H9 (cell line): ENCODE data around the gene INVS. TPM values are rescaled to one million over a fixed set of nuclear protein-coding genes. Genes with fewer than 3 reads are reported as not detected.

Source experiments
- DNase-seq: peaks from one replicate; pipeline ENCODE4 v3.0.0-alpha.2; 2017
- H2AFZ ChIP-seq: one replicate; pipeline ENCODE4 v1.6.1; 2013; ENCODE audit warnings: mild to moderate bottlenecking, low read length, control low read depth, moderate library complexity
- H2AK5ac ChIP-seq: 2 replicates; pipeline ENCODE4 v1.6.1; 2013; ENCODE audit warnings: low read length, control low read depth, mixed read lengths; ENCODE audit not compliant: insufficient read length
- H2BK120ac ChIP-seq: one replicate; pipeline ENCODE4 v1.6.1; 2013; ENCODE audit warnings: low read depth, mild to moderate bottlenecking, low read length, control low read depth, inconsistent platforms; ENCODE audit not compliant: poor library complexity, severe bottlenecking
- H2BK12ac ChIP-seq: 2 replicates; pipeline ENCODE4 v1.6.1; 2013; ENCODE audit warnings: low read length, control low read depth, mixed read lengths, low read depth; ENCODE audit not compliant: insufficient read length
- H2BK15ac ChIP-seq: 2 replicates; pipeline ENCODE4 v1.6.1; 2013; ENCODE audit warnings: low read depth, low read length, control low read depth
- H2BK20ac ChIP-seq: one replicate; pipeline ENCODE4 v1.6.1; 2013; ENCODE audit warnings: low read depth, mild to moderate bottlenecking, low read length, control low read depth, inconsistent platforms; ENCODE audit not compliant: poor library complexity, severe bottlenecking
- H2BK5ac ChIP-seq: 2 replicates; pipeline ENCODE4 v1.6.1; 2013; ENCODE audit warnings: low read length, control low read depth, mixed read lengths; ENCODE audit not compliant: insufficient read length
- H3K14ac ChIP-seq: 2 replicates; pipeline ENCODE4 v1.6.1; 2013; ENCODE audit warnings: low read length, control low read depth; ENCODE audit not compliant: insufficient read depth
- H3K18ac ChIP-seq: 2 replicates; pipeline ENCODE4 v1.6.1; 2013; ENCODE audit warnings: low read depth, mild to moderate bottlenecking, mixed read lengths, low read length, control low read depth; ENCODE audit not compliant: insufficient read length
- H3K23ac ChIP-seq: 2 replicates; pipeline ENCODE4 v1.6.1; 2013; ENCODE audit warnings: low read length, control low read depth, mixed read lengths, low read depth; ENCODE audit not compliant: insufficient read length
- H3K23me2 ChIP-seq: 2 replicates; pipeline ENCODE4 v1.6.1; 2013; ENCODE audit warnings: low read depth, mild to moderate bottlenecking, mixed read lengths, low read length, control low read depth; ENCODE audit not compliant: insufficient read length, poor library complexity, severe bottlenecking
- H3K27ac ChIP-seq: 2 replicates; pipeline ENCODE4 v1.5.1; 2013; ENCODE audit warnings: low read length, control low read depth, mixed read lengths, low read depth; ENCODE audit not compliant: insufficient read length
- H3K27me3 ChIP-seq: 2 replicates; pipeline ENCODE4 v1.6.1; 2013; ENCODE audit warnings: low read length, control low read depth, inconsistent platforms; ENCODE audit not compliant: insufficient read depth
- H3K4ac ChIP-seq: 2 replicates; pipeline ENCODE4 v1.6.1; 2013; ENCODE audit warnings: low read depth, mild to moderate bottlenecking, control low read depth, inconsistent platforms, low read length, moderate library complexity
- H3K4me1 ChIP-seq: 2 replicates; pipeline ENCODE4 v1.6.1; 2013; ENCODE audit warnings: low read length, control low read depth, inconsistent platforms; ENCODE audit not compliant: insufficient read depth
- H3K4me2 ChIP-seq: 2 replicates; pipeline ENCODE4 v1.6.1; 2013; ENCODE audit warnings: low read length, control low read depth, mixed read lengths; ENCODE audit not compliant: insufficient read length, insufficient read depth
- H3K56ac ChIP-seq: 2 replicates; pipeline ENCODE4 v1.6.1; 2013; ENCODE audit warnings: low read depth, mild to moderate bottlenecking, mixed read lengths, low read length, control low read depth; ENCODE audit not compliant: insufficient read length
- H3K79me1 ChIP-seq: 2 replicates; pipeline ENCODE4 v1.6.1; 2013; ENCODE audit warnings: low read depth, mild to moderate bottlenecking, moderate library complexity, low read length, control low read depth, inconsistent platforms; ENCODE audit not compliant: insufficient read depth, poor library complexity, severe bottlenecking
- H3K79me2 ChIP-seq: 2 replicates; pipeline ENCODE4 v1.6.1; 2013; ENCODE audit warnings: low read length, control low read depth, inconsistent platforms; ENCODE audit not compliant: insufficient read depth
- H3K9ac ChIP-seq: 2 replicates; pipeline ENCODE4 v1.6.1; 2013; ENCODE audit warnings: low read length, control low read depth, mixed read lengths; ENCODE audit not compliant: insufficient read length; ENCODE audit errors: extremely low read depth
- H3K9me3 ChIP-seq: one replicate; pipeline ENCODE4 v1.6.1; 2013; ENCODE audit warnings: low read depth, low read length, inconsistent platforms; ENCODE audit not compliant: control insufficient read depth
- H3T11ph ChIP-seq: one replicate; pipeline ENCODE4 v1.6.1; 2013; ENCODE audit warnings: mild to moderate bottlenecking, low read length, control low read depth, inconsistent platforms
- H4K20me1 ChIP-seq: one replicate; pipeline ENCODE4 v1.6.1; 2013; ENCODE audit not compliant: control insufficient read depth, insufficient read length, insufficient read depth
- H4K5ac ChIP-seq: 2 replicates; pipeline ENCODE4 v1.6.1; 2013; ENCODE audit warnings: low read depth, mild to moderate bottlenecking, mixed read lengths, low read length, control low read depth; ENCODE audit not compliant: insufficient read length
- H4K8ac ChIP-seq: replicated peaks from 2 replicates; pipeline ENCODE4 v1.6.1; 2013; ENCODE audit warnings: low read length, control low read depth, mixed read lengths, low read depth; ENCODE audit not compliant: insufficient read length
- H4K91ac ChIP-seq: 2 replicates; pipeline ENCODE4 v1.6.1; 2013; ENCODE audit warnings: low read depth, mild to moderate bottlenecking, moderate library complexity, mixed read lengths, low read length, control low read depth; ENCODE audit not compliant: insufficient read length
- H3K27ac Mint-ChIP-seq, 3 experiments: 2 replicates in 2 of 3; 3 replicates in 1 of 3; pipeline ENCODE4 v1.8.0; 2020 to 2021; ENCODE audit warnings: mixed read lengths in 3 of 3, mild to moderate bottlenecking in 1 of 3, moderate library complexity in 1 of 3
- H3K27me3 Mint-ChIP-seq: 2 replicates; pipeline ENCODE4 v1.8.0; 2021; ENCODE audit warnings: low read depth, mild to moderate bottlenecking, moderate library complexity, mixed read lengths
- H3K36me3 Mint-ChIP-seq, 3 experiments: 2 replicates in 2 of 3; 3 replicates in 1 of 3; pipeline ENCODE4 v1.8.0; 2020 to 2021; ENCODE audit warnings: low read depth in 3 of 3, mixed read lengths in 3 of 3; ENCODE audit not compliant: insufficient read depth in 1 of 3
- H3K4me1 Mint-ChIP-seq, 2 experiments: 2 replicates each; pipeline ENCODE4 v1.8.0; 2020; ENCODE audit warnings: mixed read lengths in 2 of 2
- H3K4me3 Mint-ChIP-seq, 2 experiments: 2 replicates in 1 of 2; 3 replicates in 1 of 2; pipeline ENCODE4 v1.8.0; 2020 to 2021; ENCODE audit warnings: mild to moderate bottlenecking in 2 of 2, mixed read lengths in 2 of 2, moderate library complexity in 1 of 2
- H3K9me3 Mint-ChIP-seq, 2 experiments: 2 replicates in 1 of 2; 3 replicates in 1 of 2; pipeline ENCODE4 v1.8.0; 2020; ENCODE audit warnings: mild to moderate bottlenecking in 2 of 2, mixed read lengths in 2 of 2, moderate library complexity in 1 of 2
- CTCF ChIP-seq: fragments of 200-600 bp; sonication (generic); conservative IDR thresholded peaks from 3 replicates; pipeline ENCODE4 v1.8.0; 2021; ENCODE audit warnings: antibody characterized with exemption, mild to moderate bottlenecking
- WGBS: extraction: QIAGEN DNeasy Blood & Tissue Kit; methylation state at CpG from one replicate; pipeline ENCODE4 v1.1.7; 2013; ENCODE audit warnings: missing lambda C conversion rate, low lambda C conversion rate, mixed read lengths; ENCODE audit not compliant: insufficient read length; ENCODE audit errors: extremely low coverage; 5-methylcytosine and 5-hydroxymethylcytosine counted together
- total RNA-seq: library from RNA; stranded (reverse); gene quantifications from 2 replicates; pipeline ENCODE4 v1.2.1, GENCODE V29; 2021

Gene INVS
- total RNA-seq, 1 experiment from 2014 or later: 7.5 TPM

- TF ChIP-seq CTCF: no peak
- Histone ChIP-seq H3K27ac (no peak overlapping the region), H2BK20ac (no peak overlapping the region), H3K14ac (no peak overlapping the region), H2BK120ac (no peak overlapping the region), H4K91ac (no peak overlapping the region), H2BK12ac (no peak overlapping the region), H3K56ac (no peak overlapping the region), H3K4me2 (no peak overlapping the region), H2AFZ (no peak overlapping the region), H3K4ac (no peak overlapping the region), H4K20me1 (no peaks in the 10 kb centered on the region), H2BK15ac (no peak overlapping the region), H2BK5ac (no peak overlapping the region), H3K27me3 (no peaks in the 10 kb centered on the region), H3K23ac (no peak overlapping the region), H3K79me2 (no peaks in the 10 kb centered on the region), H3K4me1 (no peaks in the 10 kb centered on the region), H3K79me1 (no peaks in the 10 kb centered on the region), H4K8ac (no peak overlapping the region), H3K9me3 (no peaks in the 10 kb centered on the region), H3T11ph (no peak overlapping the region), H2AK5ac (no peak overlapping the region), H4K5ac (no peak overlapping the region), H3K9ac (no peak overlapping the region), H3K23me2 (no peaks in the 10 kb centered on the region), H3K18ac (no peak overlapping the region)
- Mint-ChIP-seq H3K36me3 (peaks cover 9 to 16% (median 13%) of the 10 kb centered on the region in 3 experiments; a peak in 6 of 7 replicates), H3K27me3 (0 out of 2 replicates have a peak, but pooled peaks cover 4% of the 10 kb centered on the region), H3K27ac (no peak overlapping the region), H3K9me3 (peaks cover 17 to 18% of the 10 kb centered on the region in 2 experiments; a peak in 4 of 5 replicates), H3K4me3 (no peak overlapping the region), H3K4me1 (peaks cover 3 to 4% of the 10 kb centered on the region in 2 experiments; a peak in 2 of 4 replicates)
- DNase-seq: no peak
- WGBS: no CpG with 5 or more reads among the region's 2 CpGs
These were observed 27.8 kb upstream of the INVS start for GRCh38 chr9:100071271-100071670.
